Adipocyte (in vitro differentiated cells): ENCODE results near the gene NPAS3.

ENCODE experiments used
- DNase-seq: peaks from one replicate; pipeline ENCODE4 v3.0.0-alpha.2; 2015; ENCODE audit warnings: low read depth
- H3K27me3 ChIP-seq: replicated peaks from 2 replicates; pipeline ENCODE4 v1.7.0; 2013; ENCODE audit warnings: mild to moderate bottlenecking, low read length, moderate library complexity; ENCODE audit not compliant: control insufficient read depth, insufficient read depth
- H3K36me3 ChIP-seq: 2 replicates; pipeline ENCODE4 v1.7.0; 2013; ENCODE audit warnings: low read length, mild to moderate bottlenecking, moderate library complexity; ENCODE audit not compliant: control insufficient read depth, insufficient read depth, severe bottlenecking
- H3K4me1 ChIP-seq: 2 replicates; pipeline ENCODE4 v1.7.0; 2013; ENCODE audit warnings: mild to moderate bottlenecking, low read length, moderate library complexity; ENCODE audit not compliant: control insufficient read depth, insufficient read depth
- H3K4me3 ChIP-seq: 2 replicates; pipeline ENCODE4 v1.7.0; 2013; ENCODE audit warnings: mild to moderate bottlenecking, low read length, moderate library complexity
- H3K9ac ChIP-seq: 2 replicates; pipeline ENCODE4 v1.7.0; 2013; ENCODE audit warnings: mild to moderate bottlenecking, low read length, moderate library complexity
- H3K9me3 ChIP-seq: 2 replicates; pipeline ENCODE4 v1.7.0; 2013; ENCODE audit warnings: mild to moderate bottlenecking, low read length, moderate library complexity; ENCODE audit not compliant: control insufficient read depth

Gene NPAS3

DNA sequence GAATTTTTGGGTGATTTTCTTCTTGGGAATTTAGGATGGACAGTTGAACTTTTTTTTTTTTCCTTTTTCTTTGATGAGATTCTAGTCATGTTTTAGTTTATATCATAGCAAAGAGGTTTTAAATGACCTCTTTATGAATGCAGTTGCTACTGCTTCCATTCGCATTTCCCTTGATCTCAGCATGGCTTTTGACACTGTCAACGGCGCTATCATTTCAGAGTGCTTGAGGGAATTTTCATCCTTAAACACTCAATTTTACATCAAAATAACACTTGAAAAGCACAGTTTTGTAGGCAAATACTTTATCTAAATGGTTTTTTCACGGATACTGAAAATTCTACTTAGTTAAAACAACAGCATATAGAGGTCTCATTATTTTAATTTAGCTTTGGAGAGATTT lies 195.5 kb downstream of the NPAS3 start:
- H3K9ac ChIP-seq: no peak overlapping the region
- no peaks in the 10 kb centered on the region for H3K27me3 ChIP-seq
- no peaks in the 10 kb centered on the region for H3K4me1 ChIP-seq
- no peak for DNase-seq
- H3K9me3 ChIP-seq: no peaks in the 10 kb centered on the region
- H3K4me3 ChIP-seq: no peak overlapping the region
- H3K36me3 ChIP-seq: no peaks in the 10 kb centered on the region

DNA sequence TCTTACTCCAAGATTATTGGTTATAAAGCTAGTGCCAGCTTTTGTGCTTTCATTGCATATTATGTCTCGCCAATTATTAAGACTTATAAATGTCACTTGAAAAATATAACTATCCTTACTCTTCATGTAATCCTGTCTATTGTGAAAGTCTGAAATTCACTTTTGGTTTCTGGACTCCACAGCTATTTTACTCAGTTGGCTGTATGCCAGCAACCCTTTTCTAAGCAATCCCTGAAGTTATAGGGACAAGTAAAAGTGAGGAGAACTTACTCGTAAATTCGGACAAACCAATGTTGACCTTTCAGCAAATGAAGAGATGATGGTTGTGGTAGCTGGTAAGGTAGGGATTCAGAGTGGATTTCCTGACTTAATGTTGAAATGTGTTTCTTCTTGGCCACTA lies 196.3 kb downstream of the NPAS3 start:
- DNase-seq: no peak
- Histone ChIP-seq H3K27me3 (no peaks in the 10 kb centered on the region), H3K4me1 (no peaks in the 10 kb centered on the region), H3K4me3 (no peak overlapping the region), H3K9ac (no peak overlapping the region), H3K36me3 (no peaks in the 10 kb centered on the region), H3K9me3 (no peaks in the 10 kb centered on the region)

GRCh38 chr14:33150666-33151428 lies 212.2 kb downstream of the NPAS3 start:
- no peak for DNase-seq
- Histone ChIP-seq H3K9me3 (no peaks in the 10 kb centered on the region), H3K9ac (no peak overlapping the region), H3K4me1 (no peaks in the 10 kb centered on the region), H3K36me3 (no peaks in the 10 kb centered on the region), H3K27me3 (no peaks in the 10 kb centered on the region), H3K4me3 (no peak overlapping the region)

GRCh38 chr14:33163109-33163508 lies 224.4 kb downstream of the NPAS3 start:
- no peaks in the 10 kb centered on the region for H3K27me3 ChIP-seq
- no peaks in the 10 kb centered on the region for H3K4me1 ChIP-seq
- H3K9ac ChIP-seq: no peak overlapping the region
- DNase-seq: no peak
- no peaks in the 10 kb centered on the region for H3K36me3 ChIP-seq
- no peaks in the 10 kb centered on the region for H3K9me3 ChIP-seq
- no peak overlapping the region for H3K4me3 ChIP-seq

DNA sequence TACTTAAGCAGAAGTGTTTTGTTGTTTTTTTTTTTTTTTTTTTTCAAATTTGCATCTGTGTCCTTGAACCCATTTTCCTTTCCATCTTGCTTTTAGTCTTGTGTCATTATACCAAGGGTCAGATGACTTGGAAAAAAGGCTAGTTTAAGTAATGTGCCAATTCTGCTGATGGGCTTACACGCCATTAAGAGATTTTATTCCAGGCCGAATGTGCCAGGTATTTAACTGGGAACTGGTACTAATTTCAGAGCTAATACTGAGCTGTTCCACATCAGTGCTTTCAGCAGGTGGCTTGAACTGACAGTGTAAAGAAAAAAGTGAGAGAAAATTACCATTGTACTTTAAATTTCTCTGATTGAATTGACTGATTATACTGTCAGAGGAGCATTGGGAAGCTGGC lies 224.9 kb downstream of the NPAS3 start:
- H3K4me3 ChIP-seq: no peak overlapping the region
- H3K36me3 ChIP-seq: no peaks in the 10 kb centered on the region
- H3K9ac ChIP-seq: no peak overlapping the region
- no peaks in the 10 kb centered on the region for H3K27me3 ChIP-seq
- no peaks in the 10 kb centered on the region for H3K4me1 ChIP-seq
- H3K9me3 ChIP-seq: no peaks in the 10 kb centered on the region
- DNase-seq: no peak

DNA sequence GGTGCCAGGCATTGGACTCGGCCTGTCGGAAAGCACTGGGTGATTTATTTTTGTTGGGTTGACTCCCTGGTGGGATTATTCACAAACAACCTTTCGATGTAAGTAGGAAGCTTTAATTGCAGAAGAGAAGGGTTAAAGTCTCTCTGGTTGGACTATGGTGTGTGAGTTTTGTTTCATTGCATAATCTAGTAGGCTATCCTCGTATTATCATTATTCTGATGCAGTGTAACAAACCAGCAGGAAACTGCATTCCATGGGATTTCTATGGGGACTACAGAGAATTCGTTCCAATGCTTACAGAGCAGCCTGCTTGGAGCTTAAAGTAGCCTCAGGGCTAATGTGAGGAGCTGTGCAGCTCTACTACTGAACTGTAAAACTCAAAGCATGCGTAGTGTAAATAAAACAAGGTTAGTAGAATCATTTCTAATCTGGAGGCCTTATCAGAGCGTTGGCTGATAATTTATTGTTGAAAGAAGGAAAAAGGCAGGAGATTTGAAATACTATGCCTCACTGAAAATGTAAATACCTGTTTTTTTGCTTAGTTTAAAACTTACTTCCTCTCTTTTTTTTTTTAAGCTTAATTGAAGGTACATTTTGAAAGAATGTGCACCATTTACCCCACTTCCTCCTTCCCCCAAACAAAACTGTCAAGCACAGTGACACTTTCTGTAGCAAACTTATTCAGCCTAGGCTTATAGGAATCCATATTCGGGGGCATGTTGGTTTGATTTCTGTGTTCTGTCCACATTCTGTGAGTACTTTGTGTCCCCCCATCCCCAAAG lies 226.7 kb downstream of the NPAS3 start:
- Histone ChIP-seq H3K36me3 (no peaks in the 10 kb centered on the region), H3K4me1 (no peaks in the 10 kb centered on the region), H3K9me3 (no peaks in the 10 kb centered on the region), H3K27me3 (no peaks in the 10 kb centered on the region), H3K4me3 (no peak overlapping the region), H3K9ac (no peak overlapping the region)
- peak; percentile 72 for DNase-seq

- Histone ChIP-seq H3K9ac (no peak overlapping the region), H3K27me3 (no peaks in the 10 kb centered on the region), H3K36me3 (no peaks in the 10 kb centered on the region), H3K9me3 (no peaks in the 10 kb centered on the region), H3K4me3 (no peak overlapping the region), H3K4me1 (no peaks in the 10 kb centered on the region)
- DNase-seq: no peak
Observed at GRCh38 chr14:33165926-33166289, 227.2 kb downstream of the NPAS3 start.

DNA sequence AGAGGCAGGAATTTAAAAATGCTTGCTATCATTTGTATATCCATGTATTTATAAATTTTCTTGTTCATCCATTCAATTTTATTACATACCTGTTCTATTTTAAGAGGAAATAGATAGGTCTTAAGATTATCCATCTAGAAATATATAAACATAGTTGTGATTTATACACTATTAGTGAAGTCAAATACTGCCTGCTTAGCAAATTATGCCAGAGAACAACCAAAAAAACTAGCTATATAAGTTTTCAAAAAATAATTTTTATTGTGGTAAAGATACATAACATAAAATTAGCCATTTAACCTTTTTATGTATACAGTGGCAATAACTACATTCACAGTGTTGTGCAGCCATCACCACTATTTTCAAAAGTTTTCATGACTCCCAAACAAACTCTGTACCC lies 237.3 kb downstream of the NPAS3 start:
- H3K27me3 ChIP-seq: no peaks in the 10 kb centered on the region
- H3K9me3 ChIP-seq: no peaks in the 10 kb centered on the region
- H3K4me1 ChIP-seq: no peaks in the 10 kb centered on the region
- H3K9ac ChIP-seq: no peak overlapping the region
- no peak for DNase-seq
- no peaks in the 10 kb centered on the region for H3K36me3 ChIP-seq
- H3K4me3 ChIP-seq: no peak overlapping the region

- no peak overlapping the region for H3K9ac ChIP-seq
- DNase-seq: no peak
- no peaks in the 10 kb centered on the region for H3K36me3 ChIP-seq
- H3K4me1 ChIP-seq: peaks cover 6% of the 10 kb centered on the region
- no peaks in the 10 kb centered on the region for H3K9me3 ChIP-seq
- H3K4me3 ChIP-seq: no peak overlapping the region
- peaks cover 3% of the 10 kb centered on the region for H3K27me3 ChIP-seq
Observed at GRCh38 chr14:33184587-33184986, 245.9 kb downstream of the NPAS3 start.

DNA sequence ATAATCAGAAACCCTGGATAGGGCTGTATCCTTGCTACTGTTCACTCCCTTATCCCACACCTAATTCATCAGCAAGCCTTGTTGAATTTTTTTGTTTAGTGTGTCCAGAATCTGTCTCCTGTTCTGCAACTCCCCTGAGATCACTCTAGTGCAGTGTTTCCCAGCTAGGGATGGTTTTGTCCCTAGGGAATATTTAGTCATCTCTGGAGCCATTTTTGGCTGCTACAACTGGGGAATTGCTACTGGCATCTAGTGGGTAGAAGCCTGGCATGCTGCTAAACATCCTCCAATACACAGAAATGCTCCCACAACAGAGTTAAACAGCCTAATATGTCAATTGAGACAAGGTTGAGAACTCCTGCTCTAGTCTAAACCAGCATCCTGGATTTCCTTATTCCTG lies 248.0 kb downstream of the NPAS3 start:
- H3K4me3 ChIP-seq: no peak overlapping the region
- peaks cover 6% of the 10 kb centered on the region for H3K4me1 ChIP-seq
- no peak overlapping the region for H3K9ac ChIP-seq
- no peak for DNase-seq
- no peaks in the 10 kb centered on the region for H3K36me3 ChIP-seq
- H3K27me3 ChIP-seq: peaks cover 3% of the 10 kb centered on the region
- H3K9me3 ChIP-seq: no peaks in the 10 kb centered on the region

DNA sequence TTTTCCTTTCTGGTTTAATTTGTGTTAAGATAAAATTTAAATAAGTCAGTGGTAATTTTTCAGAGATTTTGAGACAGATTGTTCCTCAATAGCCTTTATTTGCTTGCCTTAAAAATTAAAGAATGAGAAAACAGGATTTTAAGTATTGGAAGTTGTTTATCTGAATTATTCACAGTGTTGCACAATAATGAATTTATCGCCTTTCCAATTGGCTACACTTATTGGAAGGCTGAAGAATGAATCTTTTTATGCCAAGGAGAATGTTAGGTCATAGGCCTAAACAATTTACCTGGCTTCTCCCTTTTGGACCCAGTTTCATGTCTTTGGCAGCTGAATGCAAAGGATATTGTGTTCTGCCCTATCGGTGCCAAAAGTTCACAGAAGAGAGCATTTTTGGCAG lies 250.2 kb downstream of the NPAS3 start:
- Histone ChIP-seq H3K9me3 (no peaks in the 10 kb centered on the region), H3K9ac (no peak overlapping the region), H3K4me1 (peaks cover 6% of the 10 kb centered on the region), H3K36me3 (no peaks in the 10 kb centered on the region), H3K27me3 (peaks cover 3% of the 10 kb centered on the region), H3K4me3 (no peak overlapping the region)
- DNase-seq: no peak
